ENCODE measurements around the gene PAQR9.

DNA sequence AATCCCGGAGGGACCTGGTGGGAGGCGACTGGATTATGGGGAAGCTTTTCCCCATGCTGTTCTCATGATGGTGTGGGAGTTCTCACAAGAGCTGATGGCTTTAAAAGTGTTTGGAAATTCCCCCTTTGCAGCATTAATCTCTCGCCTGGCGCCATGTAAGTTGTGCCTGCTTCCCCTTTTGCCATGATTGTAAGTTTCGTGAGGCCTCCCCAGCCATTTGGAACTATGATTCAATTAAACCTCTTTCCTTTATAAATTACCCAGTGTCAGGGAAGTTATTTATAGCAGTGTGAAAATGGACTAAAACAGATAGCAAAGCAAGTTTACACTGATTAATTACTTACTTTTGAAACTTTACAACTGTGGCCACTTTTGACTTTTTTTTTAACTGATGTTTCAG is 27.2 kb upstream of the PAQR9 start:
- TF ChIP-seq, protein P1, sequence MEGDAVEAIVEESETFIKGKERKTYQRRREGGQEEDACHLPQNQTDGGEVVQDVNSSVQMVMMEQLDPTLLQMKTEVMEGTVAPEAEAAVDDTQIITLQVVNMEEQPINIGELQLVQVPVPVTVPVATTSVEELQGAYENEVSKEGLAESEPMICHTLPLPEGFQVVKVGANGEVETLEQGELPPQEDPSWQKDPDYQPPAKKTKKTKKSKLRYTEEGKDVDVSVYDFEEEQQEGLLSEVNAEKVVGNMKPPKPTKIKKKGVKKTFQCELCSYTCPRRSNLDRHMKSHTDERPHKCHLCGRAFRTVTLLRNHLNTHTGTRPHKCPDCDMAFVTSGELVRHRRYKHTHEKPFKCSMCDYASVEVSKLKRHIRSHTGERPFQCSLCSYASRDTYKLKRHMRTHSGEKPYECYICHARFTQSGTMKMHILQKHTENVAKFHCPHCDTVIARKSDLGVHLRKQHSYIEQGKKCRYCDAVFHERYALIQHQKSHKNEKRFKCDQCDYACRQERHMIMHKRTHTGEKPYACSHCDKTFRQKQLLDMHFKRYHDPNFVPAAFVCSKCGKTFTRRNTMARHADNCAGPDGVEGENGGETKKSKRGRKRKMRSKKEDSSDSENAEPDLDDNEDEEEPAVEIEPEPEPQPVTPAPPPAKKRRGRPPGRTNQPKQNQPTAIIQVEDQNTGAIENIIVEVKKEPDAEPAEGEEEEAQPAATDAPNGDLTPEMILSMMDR (IDR thresholded peaks at IDR 0.05; ENCODE audit: borderline replicate concordance, extremely low read depth, low read length, poor library complexity, severe bottlenecking), result no peak
- TF ChIP-seq EZH2 (IDR thresholded peaks at IDR 0.05; ENCODE audit: borderline replicate concordance, low read depth, low read length, severe bottlenecking), result no peak

All from DND-41 (cell line).